SU-DHL-6 (cell line): Measurements from ENCODE around the gene KISS1R.

ENCODE experiments used
- H2AFZ ChIP-seq: fragments of 200-600 bp; sonication (generic); 2 replicates; pipeline ENCODE4 v1.6.1; 2014; ENCODE audit warnings: low read depth, mild to moderate bottlenecking, moderate library complexity, mixed read lengths, antibody characterized with exemption, low read length; ENCODE audit not compliant: severe bottlenecking
- H3F3A ChIP-seq: fragments of 200-600 bp; shearing (Covaris generic); 2 replicates; pipeline ENCODE4 v1.6.0; 2016; ENCODE audit warnings: antibody characterized with exemption, mild to moderate bottlenecking; ENCODE audit not compliant: insufficient read depth
- H3K27ac ChIP-seq: fragments of 200-600 bp; sonication (generic); 2 replicates; pipeline ENCODE4 v1.5.1; 2016; ENCODE audit warnings: low read depth, mild to moderate bottlenecking, low read length, moderate library complexity, mixed read lengths
- H3K27me3 ChIP-seq: fragments of 200-600 bp; sonication (generic), shearing (Covaris generic); 2 replicates; pipeline ENCODE4 v1.6.0; 2014; ENCODE audit warnings: mild to moderate bottlenecking, low read length
- H3K36me3 ChIP-seq: fragments of 200-600 bp; sonication (generic); 2 replicates; pipeline ENCODE4 v1.6.1; 2014; ENCODE audit warnings: mild to moderate bottlenecking, low read length, mixed read lengths
- H3K4me2 ChIP-seq: fragments of 300-600, 200-600 bp; shearing (Covaris generic), sonication (generic); 2 replicates; pipeline ENCODE4 v1.6.0; 2014; ENCODE audit warnings: low read length, low read depth, mild to moderate bottlenecking; ENCODE audit not compliant: poor library complexity, severe bottlenecking
- H3K4me3 ChIP-seq: fragments of 200-600 bp; sonication (generic); 2 replicates; pipeline ENCODE4 v1.5.1; 2014; ENCODE audit warnings: antibody characterized with exemption, low read length, mild to moderate bottlenecking, mixed read lengths; ENCODE audit not compliant: insufficient read depth, poor library complexity, severe bottlenecking
- H3K79me2 ChIP-seq: fragments of 200-600 bp; sonication (generic); 2 replicates; pipeline ENCODE4 v1.6.1; 2014; ENCODE audit warnings: mild to moderate bottlenecking, low read length, moderate library complexity; ENCODE audit not compliant: insufficient read depth
- H3K9ac ChIP-seq: fragments of 200-600 bp; sonication (generic); 2 replicates; pipeline ENCODE4 v1.7.0; 2014; ENCODE audit warnings: mild to moderate bottlenecking, low read length
- H3K9me2 ChIP-seq: fragments of 200-600 bp; sonication (generic); replicated peaks from 2 replicates; pipeline ENCODE4 v1.6.1; 2014; ENCODE audit warnings: low read length; ENCODE audit not compliant: insufficient read depth
- H3K9me3 ChIP-seq: fragments of 200-600 bp; sonication (generic); 2 replicates; pipeline ENCODE4 v1.6.1; 2014; ENCODE audit warnings: low read length, mixed read lengths; ENCODE audit not compliant: insufficient read depth
- H4K20me1 ChIP-seq: fragments of 200-600 bp; sonication (generic); 2 replicates; pipeline ENCODE4 v1.6.1; 2014; ENCODE audit warnings: low read depth, mild to moderate bottlenecking, antibody characterized with exemption, low read length, moderate library complexity, mixed read lengths
- CTCF ChIP-seq: fragments of 200-600 bp; sonication (generic); IDR thresholded peaks from one replicate; pipeline ENCODE4 v1.5.1; 2017; ENCODE audit warnings: antibody characterized with exemption, mild to moderate bottlenecking, low read length, moderate library complexity; ENCODE audit not compliant: insufficient read depth, poor library complexity, severe bottlenecking
- EZH2phosphoT487 ChIP-seq: fragments of 200-600 bp; sonication (generic), shearing (Covaris generic); conservative IDR thresholded peaks from 2 replicates; pipeline ENCODE4 v1.6.1; 2018; ENCODE audit warnings: mild to moderate bottlenecking, antibody characterized with exemption, low read length, moderate library complexity, mixed read lengths

KISS1R gene

GRCh38 chr19:881385-882071 is 35.6 kb upstream of the KISS1R start:
- H3K4me2 ChIP-seq = no peak overlapping the region
- H3F3A ChIP-seq = no peaks in the 10 kb centered on the region
- H3K79me2 ChIP-seq = no peaks in the 10 kb centered on the region
- no peak overlapping the region for H3K4me3 ChIP-seq
- no peaks in the 10 kb centered on the region for H3K9me3 ChIP-seq
- H3K9ac ChIP-seq = no peak overlapping the region
- H3K27me3 ChIP-seq = no peaks in the 10 kb centered on the region
- no peaks in the 10 kb centered on the region for H3K36me3 ChIP-seq
- no peak for TF ChIP-seq EZH2phosphoT487
- no peak for TF ChIP-seq CTCF
- H2AFZ ChIP-seq = no peak overlapping the region
- no peaks in the 10 kb centered on the region for H3K9me2 ChIP-seq
- H3K27ac ChIP-seq = no peak overlapping the region
- H4K20me1 ChIP-seq = no peaks in the 10 kb centered on the region

- no peaks in the 10 kb centered on the region for H3K27me3 ChIP-seq
- H3K4me2 ChIP-seq = no peak overlapping the region
- H3K36me3 ChIP-seq = no peaks in the 10 kb centered on the region
- no peaks in the 10 kb centered on the region for H3F3A ChIP-seq
- H3K27ac ChIP-seq = no peak overlapping the region
- H4K20me1 ChIP-seq = no peaks in the 10 kb centered on the region
- TF ChIP-seq CTCF (no peak), EZH2phosphoT487 (no peak)
- no peaks in the 10 kb centered on the region for H3K9me2 ChIP-seq
- no peak overlapping the region for H3K4me3 ChIP-seq
- no peaks in the 10 kb centered on the region for H3K9me3 ChIP-seq
- H3K79me2 ChIP-seq = no peaks in the 10 kb centered on the region
- H2AFZ ChIP-seq = no peak overlapping the region
- H3K9ac ChIP-seq = no peak overlapping the region
These were observed 34.1 kb upstream of the KISS1R start for GRCh38 chr19:882871-883497.

GRCh38 chr19:883661-884211 is 33.4 kb upstream of the KISS1R start:
- Histone ChIP-seq H3K4me2 (no peak overlapping the region), H3K9me3 (no peaks in the 10 kb centered on the region), H3K9ac (no peak overlapping the region), H2AFZ (no peak overlapping the region), H3K27me3 (no peaks in the 10 kb centered on the region), H3K4me3 (no peak overlapping the region), H3K9me2 (no peaks in the 10 kb centered on the region), H3K79me2 (no peaks in the 10 kb centered on the region), H3F3A (no peaks in the 10 kb centered on the region), H4K20me1 (no peaks in the 10 kb centered on the region), H3K36me3 (no peaks in the 10 kb centered on the region), H3K27ac (no peak overlapping the region)
- TF ChIP-seq CTCF = no peak
- no peak for TF ChIP-seq EZH2phosphoT487
